ENCODE results near the gene FOXK2.
A peak's percentile ranks its signal among the peaks of the same experiment; 100 is the strongest.

The FOXK2 gene

DNA sequence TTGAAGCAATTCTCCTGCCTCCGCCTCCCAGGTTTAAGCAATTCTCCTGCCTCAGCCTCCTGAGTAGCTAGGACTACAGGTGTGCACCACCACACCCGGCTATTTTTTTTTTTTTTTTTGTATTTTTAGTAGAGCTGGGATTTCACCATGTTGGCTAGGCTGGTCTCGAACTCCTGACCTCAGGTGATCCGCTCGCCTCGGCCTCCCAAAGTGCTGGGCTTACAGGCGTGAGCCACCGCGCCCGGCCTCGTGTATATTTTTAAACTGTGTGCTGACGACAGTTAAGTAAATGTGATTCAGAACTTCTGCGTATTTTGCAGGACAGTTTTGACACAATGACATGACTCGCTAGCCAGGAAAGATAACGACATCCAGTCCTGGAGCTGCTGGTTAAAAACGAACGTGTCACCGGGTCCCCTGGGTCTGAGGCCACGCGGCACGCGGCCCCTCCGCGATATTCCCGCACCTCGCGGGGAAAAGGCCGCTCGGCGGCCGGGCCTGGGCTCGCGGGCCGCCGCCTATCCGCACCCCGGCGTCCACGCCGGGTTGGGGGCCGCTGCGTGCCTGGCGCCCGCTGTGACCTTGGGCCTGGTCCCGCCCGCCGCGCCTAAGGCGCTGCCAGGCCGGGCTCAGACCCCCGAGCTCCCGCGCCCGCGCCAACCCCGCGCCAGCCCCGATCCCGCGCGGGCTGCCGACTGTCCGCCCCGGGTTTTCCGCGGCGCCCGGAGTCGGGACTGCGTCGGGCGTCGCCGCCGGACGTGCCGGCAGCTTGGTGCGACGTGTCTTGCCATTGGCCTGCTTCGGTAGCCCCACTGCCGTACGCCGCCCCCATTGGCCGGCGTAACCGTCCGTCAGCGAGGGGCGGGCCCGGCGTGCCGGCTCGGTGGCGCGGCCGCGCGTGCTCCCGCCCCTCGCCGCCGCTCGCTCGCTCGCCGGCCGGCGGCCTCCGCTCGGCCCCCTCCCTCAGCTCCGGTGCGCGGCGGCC, at the start of gene FOXK2:
Gene FOXK2, plus strand, starts transcription at position 907 of the 985 bp plus-strand sequence. CDS start 157 bp downstream, outside the sequence.
- Histone ChIP-seq H3K27ac (ENCODE audit: low read depth, low read length) (peak within 1 kb of the TSS; percentile 74), H3K36me3 (ENCODE audit: insufficient read depth, low read length) (no peaks in the 10 kb centered on the region), H3K27me3 (ENCODE audit: insufficient read depth, low read length) (no peaks in the 10 kb centered on the region), H2AFZ (ENCODE audit: low read length, unreplicated experiment) (peak within 1 kb of the TSS; percentile 78), H3K4me3 (ENCODE audit: low read depth, low read length) (peak within 1 kb of the TSS; percentile 76), H3K79me2 (ENCODE audit: control insufficient read depth, insufficient read depth, low read length, unreplicated experiment) (peaks cover 43% of the 10 kb centered on the region), H3K4me1 (ENCODE audit: control insufficient read depth, insufficient read depth, low read length, unreplicated experiment) (no peaks in the 10 kb centered on the region)

- Histone ChIP-seq H3K27me3 (ENCODE audit: insufficient read depth, low read length) (no peaks in the 10 kb centered on the region), H3K4me3 (ENCODE audit: low read depth, low read length) (no peak overlapping the region), H3K27ac (ENCODE audit: low read depth, low read length) (no peak overlapping the region), H2AFZ (ENCODE audit: low read length, unreplicated experiment) (no peak overlapping the region), H3K79me2 (ENCODE audit: control insufficient read depth, insufficient read depth, low read length, unreplicated experiment) (no peaks in the 10 kb centered on the region), H3K36me3 (ENCODE audit: insufficient read depth, low read length) (peaks cover 15% of the 10 kb centered on the region; the same call in 1 of the 2 replicates), H3K4me1 (ENCODE audit: control insufficient read depth, insufficient read depth, low read length, unreplicated experiment) (no peaks in the 10 kb centered on the region)
Measured at GRCh38 chr17:82470065-82470464, 49.5 kb upstream of the FOXK2 start.

DNA sequence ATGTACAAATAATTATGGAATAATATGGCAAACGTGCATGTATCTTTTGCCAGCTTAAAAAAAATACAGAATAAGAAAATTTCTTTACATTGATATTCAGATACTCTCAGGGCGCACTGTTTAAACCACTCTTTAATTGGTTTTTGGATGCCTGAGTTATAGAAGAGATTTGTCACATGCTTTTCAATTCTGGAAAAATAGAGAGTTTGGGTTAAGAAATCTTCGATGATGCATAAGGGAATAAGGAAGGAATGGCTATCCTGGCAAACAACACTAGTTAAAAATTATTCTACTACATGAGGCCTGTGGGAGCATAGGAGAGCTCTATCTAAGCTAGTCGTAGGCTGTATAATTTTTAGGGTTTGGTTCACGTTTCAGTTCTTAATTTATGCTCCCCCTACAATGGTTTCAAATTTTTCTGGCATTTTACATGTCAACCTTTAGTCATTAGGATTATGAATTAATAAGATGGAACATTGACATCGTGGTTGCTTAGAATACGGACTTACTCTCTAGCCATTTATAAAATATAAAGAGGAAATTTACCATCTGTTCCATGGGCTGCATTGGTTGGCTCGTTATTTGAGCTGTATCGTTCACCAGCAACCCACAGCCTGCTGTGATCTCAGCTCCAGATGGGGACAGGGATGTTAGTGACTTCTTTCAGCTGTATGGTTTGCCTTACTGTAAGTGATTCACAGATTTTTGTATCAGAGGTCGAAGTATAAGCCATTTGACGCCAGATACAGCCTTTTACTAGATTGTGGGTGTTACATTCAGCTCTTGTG, 45.1 kb upstream of the FOXK2 start:
- Histone ChIP-seq H3K4me1 (ENCODE audit: control insufficient read depth, insufficient read depth, low read length, unreplicated experiment) (no peaks in the 10 kb centered on the region), H3K36me3 (ENCODE audit: insufficient read depth, low read length) (peaks cover 9% of the 10 kb centered on the region; the same call in 1 of the 2 replicates), H2AFZ (ENCODE audit: low read length, unreplicated experiment) (no peak overlapping the region), H3K27ac (ENCODE audit: low read depth, low read length) (no peak overlapping the region), H3K79me2 (ENCODE audit: control insufficient read depth, insufficient read depth, low read length, unreplicated experiment) (no peaks in the 10 kb centered on the region), H3K4me3 (ENCODE audit: low read depth, low read length) (no peak overlapping the region), H3K27me3 (ENCODE audit: insufficient read depth, low read length) (no peaks in the 10 kb centered on the region)

DNA sequence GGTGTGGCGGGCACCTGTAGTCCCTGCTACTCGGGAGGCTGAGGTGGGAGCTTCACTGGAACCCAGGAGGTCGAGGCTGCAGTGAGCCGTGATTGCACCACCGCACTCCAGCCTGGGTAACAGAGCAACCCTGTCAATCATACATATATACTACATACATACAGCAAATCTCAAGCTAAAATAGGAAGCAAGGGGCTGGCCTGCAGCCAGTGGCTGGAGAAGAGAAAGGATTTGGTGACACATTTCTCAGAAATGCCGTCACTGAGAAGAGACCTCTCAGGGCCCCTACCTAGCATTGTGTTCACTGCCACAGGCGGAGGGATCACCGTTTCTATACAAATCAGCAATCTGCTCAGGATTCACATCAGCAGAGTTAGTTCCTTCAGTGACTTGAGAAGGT, 44.1 kb upstream of the FOXK2 start:
- no peaks in the 10 kb centered on the region for H3K27me3 ChIP-seq (ENCODE audit: insufficient read depth, low read length)
- no peak overlapping the region for H2AFZ ChIP-seq (ENCODE audit: low read length, unreplicated experiment)
- no peaks in the 10 kb centered on the region for H3K79me2 ChIP-seq (ENCODE audit: control insufficient read depth, insufficient read depth, low read length, unreplicated experiment)
- peaks cover 4% of the 10 kb centered on the region; the same call in 1 of the 2 replicates for H3K36me3 ChIP-seq (ENCODE audit: insufficient read depth, low read length)
- no peaks in the 10 kb centered on the region for H3K4me1 ChIP-seq (ENCODE audit: control insufficient read depth, insufficient read depth, low read length, unreplicated experiment)
- no peak overlapping the region for H3K4me3 ChIP-seq (ENCODE audit: low read depth, low read length)
- no peak overlapping the region for H3K27ac ChIP-seq (ENCODE audit: low read depth, low read length)

- Histone ChIP-seq H3K79me2 (ENCODE audit: control insufficient read depth, insufficient read depth, low read length, unreplicated experiment) (no peaks in the 10 kb centered on the region), H3K36me3 (ENCODE audit: insufficient read depth, low read length) (no peaks in the 10 kb centered on the region), H2AFZ (ENCODE audit: low read length, unreplicated experiment) (no peak overlapping the region), H3K4me1 (ENCODE audit: control insufficient read depth, insufficient read depth, low read length, unreplicated experiment) (no peaks in the 10 kb centered on the region), H3K27me3 (ENCODE audit: insufficient read depth, low read length) (no peaks in the 10 kb centered on the region), H3K4me3 (ENCODE audit: low read depth, low read length) (no peak overlapping the region), H3K27ac (ENCODE audit: low read depth, low read length) (no peak overlapping the region)
Measured at GRCh38 chr17:82477934-82478333, 41.6 kb upstream of the FOXK2 start.

DNA sequence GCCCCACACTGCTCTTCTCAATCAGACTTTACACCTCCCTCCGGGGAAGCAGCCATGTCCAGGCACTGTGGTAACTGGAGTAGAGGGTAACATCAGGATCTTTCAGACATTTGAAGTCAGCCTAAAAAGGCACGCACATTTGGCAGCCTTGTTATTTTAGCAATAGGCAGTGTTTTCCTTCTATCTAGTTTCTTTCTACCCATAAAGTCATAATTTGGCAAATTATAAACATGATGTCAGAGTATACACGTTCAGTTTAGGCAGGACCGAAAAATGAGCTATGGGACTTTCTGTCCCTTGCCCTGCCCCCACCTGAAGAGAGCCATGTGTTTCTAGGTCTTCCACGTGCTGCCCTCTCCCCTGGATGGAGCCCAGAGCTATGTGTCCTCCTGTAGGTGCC, 39.9 kb upstream of the FOXK2 start:
- Histone ChIP-seq H3K27me3 (ENCODE audit: insufficient read depth, low read length) (no peaks in the 10 kb centered on the region), H3K4me1 (ENCODE audit: control insufficient read depth, insufficient read depth, low read length, unreplicated experiment) (no peaks in the 10 kb centered on the region), H3K4me3 (ENCODE audit: low read depth, low read length) (no peak overlapping the region), H3K27ac (ENCODE audit: low read depth, low read length) (no peak overlapping the region), H2AFZ (ENCODE audit: low read length, unreplicated experiment) (no peak overlapping the region), H3K36me3 (ENCODE audit: insufficient read depth, low read length) (no peaks in the 10 kb centered on the region), H3K79me2 (ENCODE audit: control insufficient read depth, insufficient read depth, low read length, unreplicated experiment) (no peaks in the 10 kb centered on the region)

- Histone ChIP-seq H3K27ac (ENCODE audit: low read depth, low read length) (no peak overlapping the region), H3K4me3 (ENCODE audit: low read depth, low read length) (no peak overlapping the region), H3K4me1 (ENCODE audit: control insufficient read depth, insufficient read depth, low read length, unreplicated experiment) (no peaks in the 10 kb centered on the region), H2AFZ (ENCODE audit: low read length, unreplicated experiment) (no peak overlapping the region), H3K36me3 (ENCODE audit: insufficient read depth, low read length) (no peaks in the 10 kb centered on the region), H3K79me2 (ENCODE audit: control insufficient read depth, insufficient read depth, low read length, unreplicated experiment) (no peaks in the 10 kb centered on the region), H3K27me3 (ENCODE audit: insufficient read depth, low read length) (no peaks in the 10 kb centered on the region)
Measured at GRCh38 chr17:82480318-82480717, 39.2 kb upstream of the FOXK2 start.

- Histone ChIP-seq H3K4me3 (ENCODE audit: low read depth, low read length) (no peak overlapping the region), H2AFZ (ENCODE audit: low read length, unreplicated experiment) (no peak overlapping the region), H3K36me3 (ENCODE audit: insufficient read depth, low read length) (no peaks in the 10 kb centered on the region), H3K79me2 (ENCODE audit: control insufficient read depth, insufficient read depth, low read length, unreplicated experiment) (no peaks in the 10 kb centered on the region), H3K4me1 (ENCODE audit: control insufficient read depth, insufficient read depth, low read length, unreplicated experiment) (no peaks in the 10 kb centered on the region), H3K27me3 (ENCODE audit: insufficient read depth, low read length) (no peaks in the 10 kb centered on the region), H3K27ac (ENCODE audit: low read depth, low read length) (no peak overlapping the region)
Measured at GRCh38 chr17:82483204-82483660, 36.3 kb upstream of the FOXK2 start.

- Histone ChIP-seq H3K4me1 (ENCODE audit: control insufficient read depth, insufficient read depth, low read length, unreplicated experiment) (no peaks in the 10 kb centered on the region), H3K4me3 (ENCODE audit: low read depth, low read length) (no peak overlapping the region), H3K36me3 (ENCODE audit: insufficient read depth, low read length) (no peaks in the 10 kb centered on the region), H3K27me3 (ENCODE audit: insufficient read depth, low read length) (no peaks in the 10 kb centered on the region), H2AFZ (ENCODE audit: low read length, unreplicated experiment) (no peak overlapping the region), H3K79me2 (ENCODE audit: control insufficient read depth, insufficient read depth, low read length, unreplicated experiment) (no peaks in the 10 kb centered on the region), H3K27ac (ENCODE audit: low read depth, low read length) (no peak overlapping the region)
Measured at GRCh38 chr17:82483836-82484235, 35.7 kb upstream of the FOXK2 start.

DNA sequence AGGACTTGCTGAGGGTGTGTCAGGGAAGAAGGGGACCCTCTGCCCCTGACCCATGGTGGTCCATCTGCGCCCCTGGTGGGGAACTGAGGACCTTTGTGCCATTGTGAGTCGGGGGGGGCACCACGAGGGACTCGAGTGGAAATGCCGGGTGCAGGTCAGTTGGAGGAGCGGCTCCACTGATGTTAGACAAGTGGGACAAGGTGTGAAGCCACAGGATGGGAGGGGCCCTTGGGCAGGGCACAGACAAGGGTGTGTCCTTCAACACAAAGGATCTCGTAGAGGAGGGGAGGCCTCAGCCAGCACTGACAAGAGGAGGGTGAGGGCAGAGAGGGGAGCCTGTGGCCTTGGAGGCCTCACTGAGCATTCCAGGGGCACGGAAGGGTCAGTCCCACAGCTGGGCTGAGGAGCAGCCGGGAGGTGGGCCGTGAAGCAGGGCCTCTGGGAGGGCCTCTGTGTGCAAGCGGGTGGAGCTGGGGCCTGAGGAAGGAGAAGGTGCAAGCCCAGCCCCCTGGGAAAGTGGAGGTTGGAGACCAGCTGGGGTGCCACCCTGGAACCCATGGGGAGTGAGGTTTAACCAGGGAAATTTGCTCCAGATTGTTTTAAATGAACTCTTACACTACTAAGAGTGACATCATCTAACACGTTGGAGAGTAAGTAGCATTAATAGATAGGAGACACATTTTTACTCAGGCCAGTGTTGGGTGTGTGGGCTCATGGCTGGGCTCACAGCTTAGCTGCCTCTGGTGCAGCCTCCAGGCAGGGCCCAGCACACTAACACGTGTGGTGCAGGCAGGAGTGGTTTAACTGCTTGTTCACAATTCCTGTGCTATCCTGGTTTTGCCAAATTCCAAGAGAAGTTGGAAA, 33.1 kb upstream of the FOXK2 start:
- no peaks in the 10 kb centered on the region for H3K4me1 ChIP-seq (ENCODE audit: control insufficient read depth, insufficient read depth, low read length, unreplicated experiment)
- no peak overlapping the region for H3K27ac ChIP-seq (ENCODE audit: low read depth, low read length)
- no peak overlapping the region for H3K4me3 ChIP-seq (ENCODE audit: low read depth, low read length)
- no peak overlapping the region for H2AFZ ChIP-seq (ENCODE audit: low read length, unreplicated experiment)
- H3K79me2 ChIP-seq (ENCODE audit: control insufficient read depth, insufficient read depth, low read length, unreplicated experiment), result no peaks in the 10 kb centered on the region
- H3K27me3 ChIP-seq (ENCODE audit: insufficient read depth, low read length), result no peaks in the 10 kb centered on the region
- no peaks in the 10 kb centered on the region for H3K36me3 ChIP-seq (ENCODE audit: insufficient read depth, low read length)
